ENCODE measurements around the gene TBC1D14.

GRCh38 chr4:7029921-7030320, 120.3 kb downstream of the TBC1D14 start:
- TF ChIP-seq EZH2 (IDR thresholded peaks at IDR 0.05; ENCODE audit: low read depth, low read length, severe bottlenecking) (no peak), SP2 (IDR thresholded peaks at IDR 0.05; ENCODE audit: low read length) (no peak), BCL11A (IDR thresholded peaks at IDR 0.05; ENCODE audit: low read depth in 2 of 2, low read length in 2 of 2) (no peak), CTCF (IDR thresholded peaks at IDR 0.05; ENCODE audit: control extremely low read depth in 1 of 3, insufficient read depth in 1 of 3, low read depth in 1 of 3, low read length in 3 of 3) (no peak), SAP30 (IDR thresholded peaks at IDR 0.05; ENCODE audit: insufficient read depth, insufficient replicate concordance, low read length) (no peak), RNF2 (IDR thresholded peaks at IDR 0.05; ENCODE audit: borderline replicate concordance, low read depth, low read length, missing control alignments, poor library complexity, severe bottlenecking) (no peak), PHF8 (conservative IDR thresholded peaks at IDR 0.05; ENCODE audit: low read depth, low read length) (no peak), CHD1 (IDR thresholded peaks at IDR 0.05; ENCODE audit: low read depth, low read length) (no peak)
